Epithelial cell of esophagus (primary cell): ENCODE data around the gene TUBA1C.

Source experiments
- DNase-seq: peaks from one replicate; pipeline ENCODE4 v3.0.0; 2010; ENCODE audit warnings: low read depth
- H3K4me3 ChIP-seq: 2 replicates; pipeline ENCODE4 v1.5.1; 2011; ENCODE audit warnings: mild to moderate bottlenecking, low read length, control low read depth
- TF ChIP-seq, protein P1 (sequence below): IDR thresholded peaks from 2 replicates; pipeline ENCODE4 v1.5.1; 2011; ENCODE audit warnings: low read depth, mild to moderate bottlenecking, low read length, control low read depth, inconsistent platforms; ENCODE audit not compliant: insufficient read depth; ENCODE audit errors: missing control alignments

TUBA1C gene

DNA sequence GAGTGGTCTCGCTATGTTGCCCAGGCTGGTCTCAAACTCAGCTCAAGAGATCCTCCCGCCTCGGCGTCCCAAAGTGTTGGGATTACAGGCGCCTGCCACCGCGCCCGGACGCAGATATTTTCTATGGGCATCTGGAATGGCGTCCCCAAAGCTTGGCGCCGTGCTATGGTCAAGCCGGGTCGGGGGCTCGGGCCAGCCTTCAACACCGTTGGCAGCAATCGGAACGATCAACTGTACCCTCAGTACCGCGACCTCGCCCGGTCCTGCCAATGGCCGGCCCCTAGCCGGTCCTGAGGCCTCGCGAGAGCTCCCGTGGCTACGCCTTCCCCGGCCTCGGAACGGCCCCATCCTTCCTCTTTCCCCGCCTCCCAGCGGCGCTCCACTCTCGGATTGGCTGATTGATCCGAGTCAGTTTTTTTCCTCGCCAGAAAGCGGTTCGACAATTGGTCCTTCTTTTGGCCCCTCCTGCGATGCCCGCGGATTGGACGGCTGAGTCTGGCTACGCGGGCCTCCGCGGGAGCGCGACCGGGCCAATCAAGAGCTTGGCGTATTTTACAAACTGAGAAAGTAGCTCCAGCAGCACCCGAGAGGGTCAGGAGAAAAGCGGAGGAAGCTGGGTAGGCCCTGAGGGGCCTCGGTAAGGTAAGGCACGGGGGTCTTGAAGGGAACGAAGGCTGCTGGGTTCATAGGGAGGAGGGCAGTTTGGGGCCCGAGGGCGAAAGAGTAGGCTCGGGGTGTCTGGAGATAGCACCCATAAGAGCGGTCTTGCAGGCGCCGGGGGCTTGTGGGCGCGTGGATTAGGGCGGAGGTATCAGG lies 58.0 kb downstream of the TUBA1C start, which contains the start of gene TROAP:
Gene TROAP (plus strand): TSS at position 548 of the 816 bp plus-strand sequence. CDS start 354 bp downstream, outside the sequence.
- peak; percentile 99 for DNase-seq
- TF ChIP-seq, protein P1, sequence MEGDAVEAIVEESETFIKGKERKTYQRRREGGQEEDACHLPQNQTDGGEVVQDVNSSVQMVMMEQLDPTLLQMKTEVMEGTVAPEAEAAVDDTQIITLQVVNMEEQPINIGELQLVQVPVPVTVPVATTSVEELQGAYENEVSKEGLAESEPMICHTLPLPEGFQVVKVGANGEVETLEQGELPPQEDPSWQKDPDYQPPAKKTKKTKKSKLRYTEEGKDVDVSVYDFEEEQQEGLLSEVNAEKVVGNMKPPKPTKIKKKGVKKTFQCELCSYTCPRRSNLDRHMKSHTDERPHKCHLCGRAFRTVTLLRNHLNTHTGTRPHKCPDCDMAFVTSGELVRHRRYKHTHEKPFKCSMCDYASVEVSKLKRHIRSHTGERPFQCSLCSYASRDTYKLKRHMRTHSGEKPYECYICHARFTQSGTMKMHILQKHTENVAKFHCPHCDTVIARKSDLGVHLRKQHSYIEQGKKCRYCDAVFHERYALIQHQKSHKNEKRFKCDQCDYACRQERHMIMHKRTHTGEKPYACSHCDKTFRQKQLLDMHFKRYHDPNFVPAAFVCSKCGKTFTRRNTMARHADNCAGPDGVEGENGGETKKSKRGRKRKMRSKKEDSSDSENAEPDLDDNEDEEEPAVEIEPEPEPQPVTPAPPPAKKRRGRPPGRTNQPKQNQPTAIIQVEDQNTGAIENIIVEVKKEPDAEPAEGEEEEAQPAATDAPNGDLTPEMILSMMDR = no peak
- peak within 1 kb of the TSS; percentile 72 for H3K4me3 ChIP-seq

DNA sequence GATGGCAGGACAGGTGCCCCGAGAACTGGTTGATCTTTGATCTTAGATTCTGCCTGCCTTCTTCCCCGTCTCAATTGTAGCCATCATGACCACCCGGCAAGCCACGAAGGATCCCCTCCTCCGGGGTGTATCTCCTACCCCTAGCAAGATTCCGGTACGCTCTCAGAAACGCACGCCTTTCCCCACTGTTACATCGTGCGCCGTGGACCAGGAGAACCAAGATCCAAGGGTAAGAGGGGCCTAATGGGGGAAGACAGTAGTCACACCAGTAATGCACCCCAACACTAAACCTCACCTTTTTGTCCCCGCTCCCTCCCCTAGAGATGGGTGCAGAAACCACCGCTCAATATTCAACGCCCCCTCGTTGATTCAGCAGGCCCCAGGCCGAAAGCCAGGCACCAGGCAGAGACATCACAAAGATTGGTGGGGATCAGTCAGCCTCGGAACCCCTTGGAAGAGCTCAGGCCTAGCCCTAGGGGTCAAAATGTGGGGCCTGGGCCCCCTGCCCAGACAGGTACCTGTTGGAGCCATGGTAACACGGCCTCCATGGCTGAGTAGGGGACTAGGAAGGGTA lies 58.7 kb downstream of the TUBA1C start:
- H3K4me3 ChIP-seq = peak overlapping the region; percentile 72
- TF ChIP-seq, protein P1 = no peak
- DNase-seq = no peak
